ENCODE results near the gene SPHK1. TPM values are rescaled to one million over a fixed set of nuclear protein-coding genes. Genes with fewer than 3 reads are reported as not detected.
A peak's percentile ranks its signal among the peaks of the same experiment; 100 is the strongest.

SPHK1 gene
- total and polyA plus RNA-seq, 5 donors from 2014 or later = 0.09 to 0.52 (median 0.12) TPM; not detected in 2

GRCh38 chr17:76382803-76383545 lies 1.4 kb upstream of the SPHK1 start:
- H3K4me1 Mint-ChIP-seq = peaks cover 0 to 12% (median 3%) of the 10 kb centered on the region in 4 donors
- H3K4me3 ChIP-seq (ENCODE audit: low read depth, low read length) = no peak overlapping the region
- no peaks in the 10 kb centered on the region for H3K27me3 ChIP-seq (ENCODE audit: control insufficient read depth, insufficient read depth, low read length)
- no peaks in the 10 kb centered on the region for H3K36me3 Mint-ChIP-seq
- H3K36me3 ChIP-seq (ENCODE audit: control insufficient read depth, insufficient read depth, low read length) = no peaks in the 10 kb centered on the region
- H3K27ac Mint-ChIP-seq = no peak overlapping the region
- H3K27me3 Mint-ChIP-seq = peaks cover 23% of the 10 kb centered on the region
- ATAC-seq (ENCODE audit: low read depth in 2 of 2) = peak; percentile 49 to 50
- no peaks in the 10 kb centered on the region for H3K9me3 ChIP-seq (ENCODE audit: control insufficient read depth in 2 of 2, low read length in 2 of 2)
- H3K4me3 Mint-ChIP-seq = peak overlapping the region; percentile 86 to 92 (median 88)
- H3K27ac ChIP-seq (ENCODE audit: insufficient read depth, low read length, poor library complexity, severe bottlenecking) = no peak overlapping the region
- H3K4me1 ChIP-seq (ENCODE audit: control insufficient read depth, insufficient read depth, low read length, poor library complexity, severe bottlenecking) = peaks cover 36% of the 10 kb centered on the region
- DNase-seq = peak; percentile 11 to 82 (median 50)
- H3K9me3 Mint-ChIP-seq = peaks cover 0 to 1% (median 0%) of the 10 kb centered on the region in 7 donors

GRCh38 chr17:76383546-76384221 lies 725 bp upstream of the SPHK1 start:
- H3K4me1 ChIP-seq (ENCODE audit: control insufficient read depth, insufficient read depth, low read length, poor library complexity, severe bottlenecking) = peaks cover 36% of the 10 kb centered on the region
- DNase-seq (peak in 2 of 3 donors; percentile 39 to 69), ATAC-seq (ENCODE audit: low read depth in 2 of 2) (peak; percentile 19 to 24)
- H3K36me3 ChIP-seq (ENCODE audit: control insufficient read depth, insufficient read depth, low read length) = no peaks in the 10 kb centered on the region
- Mint-ChIP-seq H3K4me1 (peaks cover 0 to 12% (median 3%) of the 10 kb centered on the region in 4 donors), H3K4me3 (peak overlapping the region; percentile 86 to 92 (median 86)), H3K27ac (peak overlapping the region in 1 of 3 donors; percentile 23), H3K9me3 (peaks cover 0 to 1% (median 0%) of the 10 kb centered on the region in 7 donors), H3K27me3 (peaks cover 20% of the 10 kb centered on the region), H3K36me3 (no peaks in the 10 kb centered on the region)
- no peaks in the 10 kb centered on the region for H3K27me3 ChIP-seq (ENCODE audit: control insufficient read depth, insufficient read depth, low read length)
- no peaks in the 10 kb centered on the region for H3K9me3 ChIP-seq (ENCODE audit: control insufficient read depth in 2 of 2, low read length in 2 of 2)
- no peak overlapping the region for H3K27ac ChIP-seq (ENCODE audit: insufficient read depth, low read length, poor library complexity, severe bottlenecking)
- no peak overlapping the region for H3K4me3 ChIP-seq (ENCODE audit: low read depth, low read length)

- Histone ChIP-seq H3K9me3 (ENCODE audit: control insufficient read depth in 2 of 2, low read length in 2 of 2) (no peaks in the 10 kb centered on the region), H3K4me3 (ENCODE audit: low read depth, low read length) (no peak overlapping the region), H3K4me1 (ENCODE audit: control insufficient read depth, insufficient read depth, low read length, poor library complexity, severe bottlenecking) (peaks cover 36% of the 10 kb centered on the region), H3K27me3 (ENCODE audit: control insufficient read depth, insufficient read depth, low read length) (no peaks in the 10 kb centered on the region), H3K27ac (ENCODE audit: insufficient read depth, low read length, poor library complexity, severe bottlenecking) (no peak overlapping the region), H3K36me3 (ENCODE audit: control insufficient read depth, insufficient read depth, low read length) (no peaks in the 10 kb centered on the region)
- Mint-ChIP-seq H3K36me3 (peaks cover 4% of the 10 kb centered on the region), H3K4me1 (peaks cover 0 to 12% (median 3%) of the 10 kb centered on the region in 4 donors), H3K9me3 (no peaks in the 10 kb centered on the region), H3K27ac (no peak overlapping the region), H3K27me3 (peaks cover 10% of the 10 kb centered on the region), H3K4me3 (peak overlapping the region; percentile 27 to 78 (median 61))
- DNase-seq (peak in 2 of 3 donors; percentile 22 to 24), ATAC-seq (ENCODE audit: low read depth in 2 of 2) (no peak)
These were observed 830 bp downstream of the SPHK1 start for GRCh38 chr17:76384987-76385891.

- Histone ChIP-seq H3K27me3 (ENCODE audit: control insufficient read depth, insufficient read depth, low read length) (no peaks in the 10 kb centered on the region), H3K27ac (ENCODE audit: insufficient read depth, low read length, poor library complexity, severe bottlenecking) (no peak overlapping the region), H3K36me3 (ENCODE audit: control insufficient read depth, insufficient read depth, low read length) (peaks cover 3% of the 10 kb centered on the region), H3K9me3 (ENCODE audit: control insufficient read depth in 2 of 2, low read length in 2 of 2) (no peaks in the 10 kb centered on the region), H3K4me3 (ENCODE audit: low read depth, low read length) (no peak overlapping the region), H3K4me1 (ENCODE audit: control insufficient read depth, insufficient read depth, low read length, poor library complexity, severe bottlenecking) (peaks cover 36% of the 10 kb centered on the region)
- Mint-ChIP-seq H3K27ac (no peak overlapping the region), H3K27me3 (peaks cover 10% of the 10 kb centered on the region), H3K4me1 (peaks cover 0 to 12% (median 3%) of the 10 kb centered on the region in 4 donors), H3K36me3 (peaks cover 8% of the 10 kb centered on the region), H3K4me3 (peak overlapping the region; percentile 56 to 79 (median 75)), H3K9me3 (no peaks in the 10 kb centered on the region)
- peak; percentile 65 to 85 (median 78) for DNase-seq
- peak; percentile 38 to 58 for ATAC-seq (ENCODE audit: low read depth in 2 of 2)
These were observed 1.7 kb downstream of the SPHK1 start for GRCh38 chr17:76385892-76386786.

GRCh38 chr17:76386966-76387765 lies 2.8 kb downstream of the SPHK1 start:
- no peak overlapping the region for H3K27ac ChIP-seq (ENCODE audit: insufficient read depth, low read length, poor library complexity, severe bottlenecking)
- no peaks in the 10 kb centered on the region for H3K9me3 ChIP-seq (ENCODE audit: control insufficient read depth in 2 of 2, low read length in 2 of 2)
- H3K4me3 ChIP-seq (ENCODE audit: low read depth, low read length) = no peak overlapping the region
- H3K27me3 ChIP-seq (ENCODE audit: control insufficient read depth, insufficient read depth, low read length) = no peaks in the 10 kb centered on the region
- DNase-seq (no peak), ATAC-seq (ENCODE audit: low read depth in 2 of 2) (no peak)
- H3K27ac Mint-ChIP-seq = no peak overlapping the region
- peaks cover 36% of the 10 kb centered on the region for H3K4me1 ChIP-seq (ENCODE audit: control insufficient read depth, insufficient read depth, low read length, poor library complexity, severe bottlenecking)
- H3K27me3 Mint-ChIP-seq = peaks cover 5% of the 10 kb centered on the region
- peaks cover 8% of the 10 kb centered on the region for H3K36me3 Mint-ChIP-seq
- H3K9me3 Mint-ChIP-seq = no peaks in the 10 kb centered on the region
- H3K4me1 Mint-ChIP-seq = peaks cover 0 to 12% (median 3%) of the 10 kb centered on the region in 4 donors
- peak overlapping the region; percentile 29 to 79 (median 50) for H3K4me3 Mint-ChIP-seq
- H3K36me3 ChIP-seq (ENCODE audit: control insufficient read depth, insufficient read depth, low read length) = peaks cover 6% of the 10 kb centered on the region

GRCh38 chr17:76388966-76389888 lies 4.8 kb downstream of the SPHK1 start:
- H3K9me3 Mint-ChIP-seq = no peaks in the 10 kb centered on the region
- peaks cover 10% of the 10 kb centered on the region for H3K36me3 Mint-ChIP-seq
- Histone ChIP-seq H3K27me3 (ENCODE audit: control insufficient read depth, insufficient read depth, low read length) (no peaks in the 10 kb centered on the region), H3K4me1 (ENCODE audit: control insufficient read depth, insufficient read depth, low read length, poor library complexity, severe bottlenecking) (peaks cover 18% of the 10 kb centered on the region), H3K9me3 (ENCODE audit: control insufficient read depth in 2 of 2, low read length in 2 of 2) (no peaks in the 10 kb centered on the region), H3K36me3 (ENCODE audit: control insufficient read depth, insufficient read depth, low read length) (peaks cover 13% of the 10 kb centered on the region), H3K4me3 (ENCODE audit: low read depth, low read length) (no peak overlapping the region), H3K27ac (ENCODE audit: insufficient read depth, low read length, poor library complexity, severe bottlenecking) (no peak overlapping the region)
- ATAC-seq (ENCODE audit: low read depth in 2 of 2) = no peak
- H3K4me1 Mint-ChIP-seq = peaks cover 0 to 6% (median 2%) of the 10 kb centered on the region in 4 donors
- H3K27ac Mint-ChIP-seq = no peak overlapping the region
- DNase-seq = no peak
- peak overlapping the region in 2 of 4 donors; percentile 21 to 32 for H3K4me3 Mint-ChIP-seq
- no peaks in the 10 kb centered on the region for H3K27me3 Mint-ChIP-seq
